Endothelial cell of umbilical vein (primary cell): ENCODE measurements around the gene NTN1.

Experiments used
- CTCF ChIP-seq, 2 donors: IDR thresholded peaks; 1 replicate in 1 of 2; 2 replicates in 1 of 2; pipeline ENCODE4 v1.5.1; 2011; ENCODE audit warnings: low read length in 2 of 2, mild to moderate bottlenecking in 2 of 2, moderate library complexity in 2 of 2, control low read depth in 1 of 2, inconsistent platforms in 1 of 2, low read depth in 1 of 2; ENCODE audit not compliant: insufficient read depth in 1 of 2; ENCODE audit errors: extremely low read depth in 1 of 2
- MAX ChIP-seq: IDR thresholded peaks from 2 replicates; pipeline ENCODE4 v1.6.1; 2011; ENCODE audit not compliant: insufficient read depth, insufficient read length
- MYC ChIP-seq: IDR thresholded peaks from one replicate; pipeline ENCODE4 v1.6.1; 2011; ENCODE audit warnings: mild to moderate bottlenecking, low read depth, low read length
- POLR2AphosphoS5 ChIP-seq: IDR thresholded peaks from 2 replicates; pipeline ENCODE4 v1.6.1; 2012; ENCODE audit warnings: low read depth, mild to moderate bottlenecking, control low read depth, low read length, moderate library complexity; ENCODE audit not compliant: insufficient read depth

DNA sequence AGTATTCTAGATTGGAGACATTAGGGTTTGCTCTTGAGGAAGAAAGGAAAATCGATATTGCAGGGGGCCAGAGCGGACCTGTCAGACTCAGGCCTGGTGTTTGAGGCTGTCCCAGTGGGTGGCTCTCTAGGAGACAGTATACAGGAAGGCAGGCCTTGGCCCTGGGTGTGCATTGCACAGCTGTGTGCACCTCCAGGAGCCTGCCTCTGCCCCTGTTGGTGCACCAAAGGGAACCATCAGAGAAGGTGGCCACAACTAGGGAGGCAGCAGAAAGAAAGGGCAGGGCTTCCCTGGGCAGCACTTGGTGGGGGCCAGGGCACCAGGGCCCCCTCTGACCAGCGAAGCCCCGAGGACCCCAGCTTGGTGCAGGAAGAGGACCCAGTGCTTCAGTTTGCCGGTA is 188.0 kb downstream of the NTN1 start:
- no peak for TF ChIP-seq POLR2AphosphoS5
- no peak for TF ChIP-seq MAX
- no peak for TF ChIP-seq CTCF (IDR thresholded peaks at IDR 0.05; ENCODE audit: extremely low read depth in 1 of 2, insufficient read depth in 1 of 2, low read depth in 1 of 2, low read length in 2 of 2)
- no peak for TF ChIP-seq MYC
